ENCODE data around the gene RETREG2. TPM values are rescaled to one million over a fixed set of nuclear protein-coding genes. Genes with fewer than 3 reads are reported as not detected.
A peak's percentile ranks its signal among the peaks of the same experiment; 100 is the strongest.

The RETREG2 gene
- total RNA-seq, 2 experiments from 2014 or later, result 107 to 113 TPM

GRCh38 chr2:219210886-219211362, 32.8 kb downstream of the RETREG2 start:
- H3K4me3 Mint-ChIP-seq, result no peak overlapping the region
- ChIA-PET POLR2A (interaction anchor here (0.6 to 3.4 kb wide), 9 partner anchors 17 to 51 kb away, joined by 3 to 17 read pairs (median 4); partner anchors contain the start of genes ANKZF1, ATG9A, CNPPD1 and NHEJ1), CTCF (interaction anchor here (0.7 to 2.9 kb wide), 17 partner anchors 8 to 542 kb away, joined by 3 to 44 read pairs (median 5); partner anchors contain the start of genes CNPPD1, NHEJ1, SLC23A3 and TUBA4A)
- peaks cover 62% of the 10 kb centered on the region for H3K4me1 Mint-ChIP-seq
- peaks cover 45% of the 10 kb centered on the region for H3K36me3 Mint-ChIP-seq (ENCODE audit: low read depth)
- H3K27ac Mint-ChIP-seq, result peak overlapping the region; percentile 88
- no peaks in the 10 kb centered on the region for H3K9me3 Mint-ChIP-seq
- no peak for DNase-seq
- H3K27me3 Mint-ChIP-seq, result no peaks in the 10 kb centered on the region

- DNase-seq, result no peak
- Mint-ChIP-seq H3K36me3 (ENCODE audit: low read depth) (peaks cover 57% of the 10 kb centered on the region), H3K27me3 (no peaks in the 10 kb centered on the region), H3K4me1 (peaks cover 67% of the 10 kb centered on the region), H3K4me3 (no peak overlapping the region), H3K27ac (no peak overlapping the region), H3K9me3 (no peaks in the 10 kb centered on the region)
- CTCF ChIA-PET, result interaction anchor here (1.0 to 2.9 kb wide), 2 partner anchors 54 to 82 kb away, joined by 3 to 44 read pairs; partner anchors contain the start of gene NHEJ1
- POLR2A ChIA-PET, result interaction anchor here (2.7 to 3.4 kb wide), 3 partner anchors 17 to 40 kb away, joined by 7 to 17 read pairs (median 17); partner anchors contain the start of genes ANKZF1, ATG9A, CNPPD1 and TUBA4A
These were observed 34.9 kb downstream of the RETREG2 start for GRCh38 chr2:219213026-219213415.

GRCh38 chr2:219213486-219214071, 35.5 kb downstream of the RETREG2 start:
- peaks cover 52% of the 10 kb centered on the region for H3K36me3 Mint-ChIP-seq (ENCODE audit: low read depth)
- H3K9me3 Mint-ChIP-seq, result no peaks in the 10 kb centered on the region
- ChIA-PET POLR2A (interaction anchor here (2.7 to 3.6 kb wide), 3 partner anchors 16 to 39 kb away, joined by 7 to 17 read pairs (median 17); partner anchors contain the start of genes ANKZF1, ATG9A, CNPPD1 and TUBA4A), CTCF (interaction anchor here (2.9 kb wide), 1 partner anchor 55 kb away, joined by 44 read pairs; the partner anchor contains the start of gene NHEJ1)
- no peak for DNase-seq
- peak overlapping the region; percentile 9 for H3K27ac Mint-ChIP-seq
- no peak overlapping the region for H3K4me3 Mint-ChIP-seq
- peaks cover 63% of the 10 kb centered on the region for H3K4me1 Mint-ChIP-seq
- no peaks in the 10 kb centered on the region for H3K27me3 Mint-ChIP-seq

GRCh38 chr2:219214141-219214540, 36.1 kb downstream of the RETREG2 start:
- no peaks in the 10 kb centered on the region for H3K27me3 Mint-ChIP-seq
- CTCF ChIA-PET, result interaction anchor here (0.9 kb wide), 1 partner anchor 54 kb away, joined by 3 read pairs; no protein-coding TSS in a partner anchor
- H3K9me3 Mint-ChIP-seq, result no peaks in the 10 kb centered on the region
- peak overlapping the region; percentile 9 for H3K27ac Mint-ChIP-seq
- no peak overlapping the region for H3K4me3 Mint-ChIP-seq
- peaks cover 61% of the 10 kb centered on the region for H3K4me1 Mint-ChIP-seq
- no peak for DNase-seq
- peaks cover 48% of the 10 kb centered on the region for H3K36me3 Mint-ChIP-seq (ENCODE audit: low read depth)
- POLR2A ChIA-PET, result interaction anchor here (3.4 to 3.6 kb wide), 2 partner anchors 37 to 39 kb away, joined by 17 read pairs; partner anchors contain the start of genes CNPPD1, TUBA4A and TUBA4B

- Mint-ChIP-seq H3K36me3 (ENCODE audit: low read depth) (peaks cover 50% of the 10 kb centered on the region), H3K27me3 (no peaks in the 10 kb centered on the region), H3K27ac (no peak overlapping the region), H3K4me3 (no peak overlapping the region), H3K9me3 (no peaks in the 10 kb centered on the region), H3K4me1 (peaks cover 61% of the 10 kb centered on the region)
- POLR2A ChIA-PET, result interaction anchor here (1.4 to 7.4 kb wide), 3 partner anchors 14 to 80 kb away, joined by 4 to 85 read pairs (median 17); partner anchors contain the start of genes ANKZF1, ATG9A and CNPPD1
- CTCF ChIA-PET, result interaction anchor here (0.9 to 1.3 kb wide), 2 partner anchors 55 to 79 kb away, joined by 3 read pairs; no protein-coding TSS in a partner anchor
- no peak for DNase-seq
These were observed 36.7 kb downstream of the RETREG2 start for GRCh38 chr2:219214786-219215185.

GRCh38 chr2:219215871-219216534, 37.9 kb downstream of the RETREG2 start:
- peaks cover 49% of the 10 kb centered on the region for H3K4me1 Mint-ChIP-seq
- ChIA-PET CTCF (interaction anchor here (0.7 to 2.4 kb wide), 9 partner anchors 9 to 79 kb away, joined by 3 to 8 read pairs (median 3); partner anchors contain the start of gene ZFAND2B), POLR2A (interaction anchor here (1.0 to 7.4 kb wide), 9 partner anchors 8 to 79 kb away, joined by 3 to 85 read pairs (median 17); partner anchors contain the start of genes ANKZF1, ATG9A, CNPPD1 and GLB1L)
- no peak for DNase-seq
- H3K27me3 Mint-ChIP-seq, result no peaks in the 10 kb centered on the region
- no peaks in the 10 kb centered on the region for H3K9me3 Mint-ChIP-seq
- H3K36me3 Mint-ChIP-seq (ENCODE audit: low read depth), result peaks cover 57% of the 10 kb centered on the region
- H3K4me3 Mint-ChIP-seq, result no peak overlapping the region
- no peak overlapping the region for H3K27ac Mint-ChIP-seq

- ChIA-PET POLR2A (interaction anchor here (1.0 to 7.4 kb wide), 9 partner anchors 9 to 79 kb away, joined by 3 to 85 read pairs (median 17); partner anchors contain the start of genes ANKZF1, ATG9A, CNPPD1 and GLB1L), CTCF (interaction anchor here (0.7 to 2.4 kb wide), 9 partner anchors 10 to 79 kb away, joined by 3 to 8 read pairs (median 4); partner anchors contain the start of gene ZFAND2B)
- Mint-ChIP-seq H3K27me3 (no peaks in the 10 kb centered on the region), H3K9me3 (no peaks in the 10 kb centered on the region), H3K4me3 (peak overlapping the region; percentile 32), H3K27ac (peak overlapping the region; percentile 26), H3K36me3 (ENCODE audit: low read depth) (peaks cover 56% of the 10 kb centered on the region), H3K4me1 (peaks cover 44% of the 10 kb centered on the region)
- DNase-seq, result no peak
These were observed 38.5 kb downstream of the RETREG2 start for GRCh38 chr2:219216535-219216915.

- Mint-ChIP-seq H3K27ac (peak overlapping the region; percentile 82), H3K9me3 (no peaks in the 10 kb centered on the region), H3K36me3 (ENCODE audit: low read depth) (peaks cover 64% of the 10 kb centered on the region), H3K4me3 (peak overlapping the region; percentile 85), H3K4me1 (peaks cover 39% of the 10 kb centered on the region), H3K27me3 (no peaks in the 10 kb centered on the region)
- ChIA-PET POLR2A (interaction anchor here (0.9 to 7.4 kb wide), 10 partner anchors 10 to 77 kb away, joined by 3 to 85 read pairs (median 24); partner anchors contain the start of genes ANKZF1, ATG9A, CNPPD1 and DNAJB2), CTCF (interaction anchor here (0.6 to 2.8 kb wide), 16 partner anchors 9 to 77 kb away, joined by 3 to 16 read pairs (median 4); partner anchors contain the start of genes ANKZF1, ATG9A, CNPPD1 and DNAJB2)
- no peak for DNase-seq
These were observed 40.2 kb downstream of the RETREG2 start for GRCh38 chr2:219218217-219218731.

- peaks cover 38% of the 10 kb centered on the region for H3K4me1 Mint-ChIP-seq
- POLR2A ChIA-PET, result interaction anchor here (0.9 to 7.4 kb wide), 11 partner anchors 10 to 76 kb away, joined by 3 to 85 read pairs (median 22); partner anchors contain the start of genes ANKZF1, ATG9A, CNPPD1 and DNAJB2
- CTCF ChIA-PET, result interaction anchor here (1.3 to 2.8 kb wide), 8 partner anchors 10 to 76 kb away, joined by 3 to 16 read pairs (median 8); partner anchors contain the start of genes CNPPD1, DNAJB2, GLB1L and NHEJ1
- no peaks in the 10 kb centered on the region for H3K27me3 Mint-ChIP-seq
- H3K4me3 Mint-ChIP-seq, result peak within 1 kb of the TSS; percentile 85
- peaks cover 64% of the 10 kb centered on the region for H3K36me3 Mint-ChIP-seq (ENCODE audit: low read depth)
- peak; percentile 88 for DNase-seq
- H3K27ac Mint-ChIP-seq, result peak within 1 kb of the TSS; percentile 82
- H3K9me3 Mint-ChIP-seq, result no peaks in the 10 kb centered on the region
These were observed 40.9 kb downstream of the RETREG2 start, which contains the start of gene ABCB6 for GRCh38 chr2:219218732-219219701. Gene ABCB6, minus strand, starts transcription at chr2:219218958. Its CDS starts 285 bp downstream, at chr2:219218673.

- Mint-ChIP-seq H3K27me3 (no peaks in the 10 kb centered on the region), H3K27ac (no peak overlapping the region), H3K4me1 (peaks cover 34% of the 10 kb centered on the region), H3K4me3 (no peak overlapping the region), H3K36me3 (ENCODE audit: low read depth) (peaks cover 64% of the 10 kb centered on the region), H3K9me3 (no peaks in the 10 kb centered on the region)
- ChIA-PET CTCF (interaction anchor here (1.3 to 2.8 kb wide), 2 partner anchors 59 to 75 kb away, joined by 3 to 16 read pairs; partner anchors contain the start of gene DNAJB2), POLR2A (interaction anchor here (0.9 to 7.4 kb wide), 8 partner anchors 9 to 61 kb away, joined by 3 to 85 read pairs (median 30); partner anchors contain the start of genes ANKZF1, ATG9A, CNPPD1 and DNAJB2)
- DNase-seq, result no peak
These were observed 41.9 kb downstream of the RETREG2 start for GRCh38 chr2:219219784-219220532.
